C4-2B (cell line): Measurements from ENCODE around the gene DOCK11.

Source experiments
- CTCF ChIP-seq: fragments of 450-650 bp; conservative IDR thresholded peaks from 2 replicates; pipeline ENCODE4 v1.5.1; 2017; ENCODE audit warnings: mild to moderate bottlenecking
- ZFX ChIP-seq: fragments of 450-650 bp; IDR thresholded peaks from 2 replicates; pipeline ENCODE4 v1.6.1; 2017

- no peak for TF ChIP-seq CTCF
- TF ChIP-seq ZFX = no peak
Observed at GRCh38 chrX:118558926-118559325, 63.3 kb downstream of the DOCK11 start.
